ENCODE results near the gene PGLYRP4. TPM values are rescaled to one million over a fixed set of nuclear protein-coding genes. Genes with fewer than 3 reads are reported as not detected.

The PGLYRP4 gene
- polyA plus RNA-seq, 2 donors, result 3.1 to 3.3 TPM

DNA sequence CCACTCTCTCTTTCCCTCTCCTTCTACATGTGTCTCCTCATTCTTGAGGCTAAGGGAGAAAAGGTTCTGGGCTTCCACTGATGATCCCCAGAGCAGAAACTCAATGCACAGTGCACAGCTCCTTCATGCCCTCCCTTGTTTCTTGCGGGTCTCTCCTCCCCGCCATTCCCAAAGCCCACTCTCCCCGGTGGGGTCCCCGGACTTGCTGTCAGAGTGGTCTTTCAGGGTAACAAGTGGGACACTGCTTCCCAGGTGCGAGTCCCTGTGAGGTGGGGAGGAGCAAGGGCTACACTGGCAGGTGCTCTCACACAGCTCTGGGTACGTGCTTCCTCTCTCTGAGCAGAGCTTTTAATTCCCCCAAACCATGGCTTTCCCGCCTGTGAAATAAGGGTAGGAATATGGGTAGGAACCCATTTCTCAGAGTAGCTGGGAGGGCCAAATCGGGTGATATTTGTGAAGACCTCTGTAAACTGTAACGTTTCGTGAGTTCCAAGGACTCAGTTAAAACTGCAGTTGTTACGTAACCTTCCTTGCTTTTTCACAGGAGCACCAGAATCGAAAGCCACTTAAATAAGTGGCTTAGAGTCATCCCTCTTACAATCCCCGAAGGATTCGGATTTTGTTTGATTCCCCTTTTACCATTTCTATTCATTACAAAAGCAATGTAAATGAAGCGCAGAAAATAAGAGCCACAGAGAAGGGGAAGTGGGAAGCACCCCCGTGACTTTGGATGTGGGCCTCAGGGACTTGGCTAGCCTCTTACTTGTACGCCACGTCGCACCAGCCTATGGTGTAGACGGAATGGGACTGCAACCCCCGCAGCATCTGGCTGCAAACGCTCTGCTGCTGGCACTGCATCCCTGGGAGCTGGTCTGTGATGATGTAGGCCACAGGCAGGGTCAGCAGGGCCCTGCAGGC is 42.1 kb downstream of the PGLYRP4 start:
- 83 to 86% methylated on average over 22 of the region's 22 CpGs for WGBS, 2 donors
- Histone ChIP-seq H3K27me3 (ENCODE audit: control insufficient read depth in 1 of 2, insufficient read depth in 2 of 2, low read length in 2 of 2) (no peaks in the 10 kb centered on the region), H3K9me3 (ENCODE audit: control insufficient read depth in 2 of 2, insufficient read depth in 1 of 2, low read depth in 1 of 2, low read length in 1 of 2) (no peaks in the 10 kb centered on the region), H3K4me1 (ENCODE audit: control insufficient read depth in 2 of 2, insufficient read depth in 2 of 2, low read length in 1 of 2) (peaks cover 0 to 3% of the 10 kb centered on the region in 2 donors), H3K4me3 (ENCODE audit: low read depth in 1 of 2, low read length in 2 of 2) (no peak overlapping the region), H3K27ac (ENCODE audit: low read depth in 2 of 2, low read length in 1 of 2) (no peak overlapping the region), H3K36me3 (ENCODE audit: control insufficient read depth in 2 of 2, insufficient read depth in 2 of 2, low read length in 1 of 2) (peaks cover 0 to 11% of the 10 kb centered on the region in 2 donors)

DNA sequence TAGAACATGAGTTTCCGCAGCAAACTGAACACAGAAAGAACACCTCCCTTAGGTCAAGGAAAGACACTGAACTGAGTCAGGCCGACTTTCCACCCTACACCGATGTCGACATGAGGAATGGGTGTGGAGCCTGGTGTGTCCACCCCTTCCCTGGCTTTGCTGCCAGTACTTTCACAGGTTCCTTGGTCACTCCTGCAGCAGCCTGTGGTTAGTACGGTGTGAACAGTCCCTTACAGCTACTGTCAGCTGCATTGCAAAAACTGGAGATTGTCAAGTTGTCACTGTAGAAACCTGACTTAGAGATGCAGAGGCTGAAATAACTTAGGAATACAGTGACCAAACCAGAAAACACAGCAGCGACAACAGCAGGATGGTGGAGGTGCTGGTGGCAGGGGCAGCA is 43.0 kb downstream of the PGLYRP4 start:
- no peaks in the 10 kb centered on the region for H3K27me3 ChIP-seq (ENCODE audit: control insufficient read depth in 1 of 2, insufficient read depth in 2 of 2, low read length in 2 of 2)
- peaks cover 0 to 11% of the 10 kb centered on the region in 2 donors for H3K36me3 ChIP-seq (ENCODE audit: control insufficient read depth in 2 of 2, insufficient read depth in 2 of 2, low read length in 1 of 2)
- H3K27ac ChIP-seq (ENCODE audit: low read depth in 2 of 2, low read length in 1 of 2), result no peak overlapping the region
- WGBS, 2 donors, result 79 to 86% methylated on average over 6 of the region's 6 CpGs
- no peaks in the 10 kb centered on the region for H3K9me3 ChIP-seq (ENCODE audit: control insufficient read depth in 2 of 2, insufficient read depth in 1 of 2, low read depth in 1 of 2, low read length in 1 of 2)
- peaks cover 0 to 2% of the 10 kb centered on the region in 2 donors for H3K4me1 ChIP-seq (ENCODE audit: control insufficient read depth in 2 of 2, insufficient read depth in 2 of 2, low read length in 1 of 2)
- H3K4me3 ChIP-seq (ENCODE audit: low read depth in 1 of 2, low read length in 2 of 2), result no peak overlapping the region

DNA sequence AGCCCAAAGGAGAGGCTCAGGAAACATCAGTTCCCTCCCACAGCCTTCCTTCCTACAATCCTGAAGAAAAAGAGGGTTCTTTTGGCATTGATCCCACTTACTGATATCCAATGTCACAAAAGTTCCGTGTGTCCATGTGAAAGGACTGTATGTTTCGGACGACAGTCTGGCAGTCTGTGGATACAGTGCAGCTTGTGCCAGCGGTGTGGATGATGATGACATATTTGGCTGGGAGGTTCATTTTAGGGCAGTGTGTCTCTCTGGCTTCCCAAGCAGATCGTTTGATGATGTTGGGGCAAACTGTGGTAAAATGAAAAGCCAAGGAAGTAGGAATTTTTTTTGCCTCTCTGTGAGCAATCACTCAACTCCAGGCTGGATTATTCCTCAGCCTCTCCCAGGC is 46.3 kb downstream of the PGLYRP4 start:
- Histone ChIP-seq H3K4me1 (ENCODE audit: control insufficient read depth in 2 of 2, insufficient read depth in 2 of 2, low read length in 1 of 2) (no peaks in the 10 kb centered on the region), H3K4me3 (ENCODE audit: low read depth in 1 of 2, low read length in 2 of 2) (no peak overlapping the region), H3K27me3 (ENCODE audit: control insufficient read depth in 1 of 2, insufficient read depth in 2 of 2, low read length in 2 of 2) (no peaks in the 10 kb centered on the region), H3K36me3 (ENCODE audit: control insufficient read depth in 2 of 2, insufficient read depth in 2 of 2, low read length in 1 of 2) (peaks cover 0 to 16% of the 10 kb centered on the region in 2 donors), H3K27ac (ENCODE audit: low read depth in 2 of 2, low read length in 1 of 2) (no peak overlapping the region), H3K9me3 (ENCODE audit: control insufficient read depth in 2 of 2, insufficient read depth in 1 of 2, low read depth in 1 of 2, low read length in 1 of 2) (no peaks in the 10 kb centered on the region)
- 65 to 66% methylated on average over 5 of the region's 5 CpGs for WGBS, 2 donors

DNA sequence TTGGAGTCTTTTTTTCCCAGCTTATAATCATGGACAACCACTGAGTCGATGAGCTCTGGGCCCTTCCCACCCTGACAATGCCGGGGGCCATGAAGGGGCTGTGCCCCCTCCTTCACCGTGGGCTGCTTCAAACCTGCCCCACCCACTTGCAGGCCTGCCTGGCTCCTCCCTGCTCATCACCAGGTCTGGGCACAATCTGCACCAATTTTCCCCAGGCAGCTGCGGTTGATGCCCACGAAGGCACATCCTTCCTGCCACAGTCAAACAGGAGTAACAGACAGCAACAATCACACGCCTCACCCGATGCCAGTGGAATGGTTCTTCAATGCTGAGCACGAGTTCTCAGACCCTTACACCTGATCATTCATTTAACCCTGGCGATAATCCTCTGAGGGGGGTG is 54.8 kb downstream of the PGLYRP4 start:
- H3K4me1 ChIP-seq (ENCODE audit: control insufficient read depth in 2 of 2, insufficient read depth in 2 of 2, low read length in 1 of 2), result peaks cover 0 to 16% of the 10 kb centered on the region in 2 donors

DNA sequence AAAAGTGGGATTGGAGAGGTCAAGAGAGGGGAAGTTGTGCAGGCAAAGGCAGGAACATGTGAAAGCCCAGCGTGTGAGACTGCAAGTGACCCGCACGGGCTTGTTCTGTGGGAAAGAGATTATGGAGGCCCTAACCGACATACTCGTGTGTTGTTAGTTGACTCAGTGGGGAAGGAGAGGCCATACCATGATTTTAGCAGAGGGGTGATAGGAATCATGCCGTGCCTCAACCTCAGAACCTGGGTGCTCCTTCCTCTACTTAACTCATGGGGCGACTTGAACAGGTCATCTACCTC is 55.2 kb downstream of the PGLYRP4 start:
- peak overlapping the region; percentile 84 to 98 for H3K27ac ChIP-seq (ENCODE audit: low read depth in 2 of 2, low read length in 1 of 2)
- no peaks in the 10 kb centered on the region for H3K27me3 ChIP-seq (ENCODE audit: control insufficient read depth in 1 of 2, insufficient read depth in 2 of 2, low read length in 2 of 2)
- peaks cover 0 to 16% of the 10 kb centered on the region in 2 donors for H3K4me1 ChIP-seq (ENCODE audit: control insufficient read depth in 2 of 2, insufficient read depth in 2 of 2, low read length in 1 of 2)
- H3K9me3 ChIP-seq (ENCODE audit: control insufficient read depth in 2 of 2, insufficient read depth in 1 of 2, low read depth in 1 of 2, low read length in 1 of 2), result no peaks in the 10 kb centered on the region
- 47 to 54% methylated on average over 7 of the region's 7 CpGs for WGBS, 2 donors
- H3K36me3 ChIP-seq (ENCODE audit: control insufficient read depth in 2 of 2, insufficient read depth in 2 of 2, low read length in 1 of 2), result peaks cover 0 to 6% of the 10 kb centered on the region in 2 donors
- no peak overlapping the region for H3K4me3 ChIP-seq (ENCODE audit: low read depth in 1 of 2, low read length in 2 of 2)

More for the DNA sequence above, 54.8 kb downstream of the PGLYRP4 start:
- Histone ChIP-seq H3K27me3 (ENCODE audit: control insufficient read depth in 1 of 2, insufficient read depth in 2 of 2, low read length in 2 of 2) (no peaks in the 10 kb centered on the region), H3K36me3 (ENCODE audit: control insufficient read depth in 2 of 2, insufficient read depth in 2 of 2, low read length in 1 of 2) (peaks cover 0 to 7% of the 10 kb centered on the region in 2 donors), H3K27ac (ENCODE audit: low read depth in 2 of 2, low read length in 1 of 2) (peak overlapping the region; percentile 84 to 98), H3K4me3 (ENCODE audit: low read depth in 1 of 2, low read length in 2 of 2) (no peak overlapping the region), H3K9me3 (ENCODE audit: control insufficient read depth in 2 of 2, insufficient read depth in 1 of 2, low read depth in 1 of 2, low read length in 1 of 2) (no peaks in the 10 kb centered on the region)
- 50 to 60% methylated on average over 9 of the region's 9 CpGs for WGBS, 2 donors

DNA sequence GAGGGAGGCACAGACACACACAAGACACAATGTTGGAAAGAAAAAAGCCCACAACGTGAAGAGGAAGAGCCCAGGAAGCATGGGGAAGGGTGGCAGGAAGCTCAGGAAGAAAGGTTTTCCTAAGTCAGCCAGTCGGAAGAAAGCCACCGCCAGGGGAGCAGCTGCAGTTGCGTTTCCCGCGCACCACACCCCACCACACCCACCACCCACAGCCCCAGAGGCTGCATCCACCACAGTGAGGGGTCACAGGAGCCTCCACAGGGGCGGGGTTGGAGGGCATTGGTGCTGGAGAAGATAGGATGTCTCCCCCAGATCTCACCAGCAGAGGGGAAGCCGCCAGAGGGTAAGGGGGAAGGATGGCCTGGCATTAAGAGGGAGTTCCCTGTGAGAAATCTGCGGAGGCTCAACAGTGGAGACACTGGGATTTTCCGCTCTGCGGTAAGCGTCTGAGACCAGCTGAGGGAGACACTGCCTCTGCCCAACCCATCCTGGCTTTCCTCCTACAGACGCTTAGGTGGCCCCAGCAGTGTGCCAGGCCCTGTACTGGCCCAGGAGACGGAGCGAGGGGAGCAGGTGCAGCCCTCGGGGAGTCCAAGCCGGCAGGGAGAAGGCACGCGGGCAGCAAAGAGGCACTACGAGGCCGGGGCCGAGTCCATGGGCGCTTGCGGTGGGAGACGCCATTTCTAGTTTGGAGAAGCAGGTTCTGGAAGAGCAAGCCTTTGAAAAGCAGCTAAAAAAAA is 55.7 kb downstream of the PGLYRP4 start:
- H3K27ac ChIP-seq (ENCODE audit: low read depth in 2 of 2, low read length in 1 of 2), result peak overlapping the region; percentile 84 to 98
- H3K27me3 ChIP-seq (ENCODE audit: control insufficient read depth in 1 of 2, insufficient read depth in 2 of 2, low read length in 2 of 2), result no peaks in the 10 kb centered on the region
- H3K4me1 ChIP-seq (ENCODE audit: control insufficient read depth in 2 of 2, insufficient read depth in 2 of 2, low read length in 1 of 2), result peaks cover 0 to 16% of the 10 kb centered on the region in 2 donors

DNA sequence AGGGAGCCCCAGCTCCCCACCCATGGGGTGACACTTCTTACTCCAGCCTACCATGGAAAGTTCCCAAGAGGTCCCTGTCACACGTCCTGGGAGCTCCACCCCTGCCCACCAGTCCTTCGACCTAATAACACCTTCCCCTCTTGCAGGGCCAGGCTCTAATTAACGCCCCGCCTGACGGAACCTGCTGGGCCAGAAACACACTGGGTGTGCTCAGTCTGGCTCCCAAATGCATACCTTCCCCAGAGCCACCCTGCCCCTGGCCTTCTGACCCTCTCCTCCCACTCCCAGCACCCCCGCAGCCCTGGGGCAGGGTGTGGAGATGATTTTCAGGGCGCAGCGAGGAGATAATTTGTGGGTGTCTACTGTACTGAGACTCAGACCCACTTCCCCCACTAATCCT is 56.5 kb downstream of the PGLYRP4 start:
- Histone ChIP-seq H3K4me1 (ENCODE audit: control insufficient read depth in 2 of 2, insufficient read depth in 2 of 2, low read length in 1 of 2) (peaks cover 0 to 19% of the 10 kb centered on the region in 2 donors), H3K27ac (ENCODE audit: low read depth in 2 of 2, low read length in 1 of 2) (peak overlapping the region; percentile 84 to 98), H3K9me3 (ENCODE audit: control insufficient read depth in 2 of 2, insufficient read depth in 1 of 2, low read depth in 1 of 2, low read length in 1 of 2) (no peaks in the 10 kb centered on the region), H3K27me3 (ENCODE audit: control insufficient read depth in 1 of 2, insufficient read depth in 2 of 2, low read length in 2 of 2) (no peaks in the 10 kb centered on the region), H3K36me3 (ENCODE audit: control insufficient read depth in 2 of 2, insufficient read depth in 2 of 2, low read length in 1 of 2) (peaks cover 0 to 3% of the 10 kb centered on the region in 2 donors), H3K4me3 (ENCODE audit: low read depth in 1 of 2, low read length in 2 of 2) (no peak overlapping the region)
- 27 to 38% methylated on average over 8 of the region's 8 CpGs for WGBS, 2 donors

More for the DNA sequence above, 55.7 kb downstream of the PGLYRP4 start:
- no peaks in the 10 kb centered on the region for H3K9me3 ChIP-seq (ENCODE audit: control insufficient read depth in 2 of 2, insufficient read depth in 1 of 2, low read depth in 1 of 2, low read length in 1 of 2)
- H3K36me3 ChIP-seq (ENCODE audit: control insufficient read depth in 2 of 2, insufficient read depth in 2 of 2, low read length in 1 of 2), result peaks cover 0 to 4% of the 10 kb centered on the region in 2 donors
- 43 to 49% methylated on average over 25 of the region's 25 CpGs for WGBS, 2 donors
- peak overlapping the region in 1 of 2 donors; percentile 29 for H3K4me3 ChIP-seq (ENCODE audit: low read depth in 1 of 2, low read length in 2 of 2)

DNA sequence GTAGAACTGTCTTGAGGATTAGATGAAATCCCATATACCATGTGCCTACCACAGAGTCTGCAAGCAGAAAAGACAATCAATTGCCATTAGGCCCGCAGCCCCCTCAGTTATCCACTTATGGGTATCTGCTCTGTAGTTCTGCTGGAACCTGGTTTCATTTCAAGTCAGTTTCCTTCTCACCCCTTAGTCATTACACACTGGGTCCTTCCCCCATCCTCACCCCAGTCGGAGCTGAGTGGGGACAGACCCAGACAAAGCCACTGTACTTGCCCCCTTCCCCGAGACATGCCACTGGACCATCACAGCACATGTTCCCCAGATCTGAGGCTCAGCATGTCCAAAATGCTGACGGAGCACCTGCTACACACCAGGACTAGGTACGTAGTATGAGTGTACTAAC is 57.1 kb downstream of the PGLYRP4 start:
- Histone ChIP-seq H3K9me3 (ENCODE audit: control insufficient read depth in 2 of 2, insufficient read depth in 1 of 2, low read depth in 1 of 2, low read length in 1 of 2) (no peaks in the 10 kb centered on the region), H3K4me1 (ENCODE audit: control insufficient read depth in 2 of 2, insufficient read depth in 2 of 2, low read length in 1 of 2) (peaks cover 0 to 21% of the 10 kb centered on the region in 2 donors), H3K4me3 (ENCODE audit: low read depth in 1 of 2, low read length in 2 of 2) (no peak overlapping the region), H3K27ac (ENCODE audit: low read depth in 2 of 2, low read length in 1 of 2) (peak overlapping the region; percentile 84 to 98), H3K27me3 (ENCODE audit: control insufficient read depth in 1 of 2, insufficient read depth in 2 of 2, low read length in 2 of 2) (no peaks in the 10 kb centered on the region), H3K36me3 (ENCODE audit: control insufficient read depth in 2 of 2, insufficient read depth in 2 of 2, low read length in 1 of 2) (no peaks in the 10 kb centered on the region)
- 79 to 83% methylated on average over 5 of the region's 5 CpGs for WGBS, 2 donors

DNA sequence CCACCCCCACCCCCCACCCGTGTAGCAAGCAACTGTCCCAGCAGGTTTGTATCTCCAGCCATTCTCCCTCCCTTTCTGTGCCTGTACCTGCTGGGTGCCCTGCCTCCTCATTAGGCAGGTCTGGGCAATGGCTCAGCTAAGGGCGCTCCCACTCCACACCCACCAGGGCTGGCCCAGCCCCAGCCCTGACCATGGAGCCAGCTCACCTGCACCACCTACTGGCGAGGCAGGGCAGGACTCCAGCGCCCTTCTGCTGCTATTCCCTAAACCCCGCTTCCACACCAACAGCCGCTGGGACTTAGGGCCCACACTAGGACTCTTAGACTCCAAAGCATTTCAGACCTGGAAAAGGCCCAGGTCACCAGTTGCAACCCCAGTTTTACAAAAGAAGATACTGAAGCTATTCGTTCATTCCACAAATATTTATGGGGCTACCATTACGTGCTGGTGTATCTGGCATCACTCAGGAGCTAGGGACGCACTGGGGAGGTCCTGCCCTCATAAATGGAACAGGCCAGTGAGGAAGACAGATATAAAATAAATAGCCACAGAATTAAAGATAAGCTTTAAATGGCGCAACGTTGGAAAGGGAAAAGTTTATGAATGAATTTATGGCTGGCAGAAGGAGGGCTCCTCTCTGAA is 59.9 kb downstream of the PGLYRP4 start:
- H3K4me1 ChIP-seq (ENCODE audit: control insufficient read depth in 2 of 2, insufficient read depth in 2 of 2, low read length in 1 of 2), result peaks cover 0 to 17% of the 10 kb centered on the region in 2 donors
- no peaks in the 10 kb centered on the region for H3K27me3 ChIP-seq (ENCODE audit: control insufficient read depth in 1 of 2, insufficient read depth in 2 of 2, low read length in 2 of 2)
- H3K27ac ChIP-seq (ENCODE audit: low read depth in 2 of 2, low read length in 1 of 2), result peak overlapping the region; percentile 78 to 82
- H3K4me3 ChIP-seq (ENCODE audit: low read depth in 1 of 2, low read length in 2 of 2), result no peak overlapping the region
- H3K9me3 ChIP-seq (ENCODE audit: control insufficient read depth in 2 of 2, insufficient read depth in 1 of 2, low read depth in 1 of 2, low read length in 1 of 2), result no peaks in the 10 kb centered on the region
- H3K36me3 ChIP-seq (ENCODE audit: control insufficient read depth in 2 of 2, insufficient read depth in 2 of 2, low read length in 1 of 2), result no peaks in the 10 kb centered on the region
- 50 to 57% methylated on average over 11 of the region's 11 CpGs for WGBS, 2 donors

Measured in esophagus (tissue), 2 donors.